Dermis blood vessel endothelial cell (primary cell): ENCODE results near the gene SAMD1. TPM values are rescaled to one million over a fixed set of nuclear protein-coding genes. Genes with fewer than 3 reads are reported as not detected.

Source experiments
- DNase-seq: peaks from one replicate; pipeline ENCODE4 v3.0.0; 2010
- total RNA-seq: library from RNA; depleted of rRNA; stranded (reverse); fragments of >200 nt; gene quantifications from 2 replicates; pipeline ENCODE4 v1.2.3, GENCODE V29; 2014

SAMD1 gene
- 22.3 and 25.2 TPM in 2 replicates for total RNA-seq

GRCh38 chr19:14090509-14091080 is at the start of gene SAMD1:
TSS of gene SAMD1 (minus strand) at chr19:14090751.
- DNase-seq: peak; percentile 86

- DNase-seq: no peak
These were observed 49.4 kb upstream of the SAMD1 start for GRCh38 chr19:14139944-14140343.

GRCh38 chr19:14138576-14139265 is 48.2 kb upstream of the SAMD1 start:
- peak; percentile 19 for DNase-seq

GRCh38 chr19:14136509-14137281 is 46.1 kb upstream of the SAMD1 start, which contains the start of gene ASF1B:
TSS of gene ASF1B (minus strand) at chr19:14136589. CDS start at chr19:14136456, 133 bp downstream.
- peak; percentile 100 for DNase-seq

GRCh38 chr19:14135985-14136508 is 45.5 kb upstream of the SAMD1 start:
- no peak for DNase-seq

GRCh38 chr19:14135355-14135754 is 44.8 kb upstream of the SAMD1 start:
- DNase-seq: no peak

- DNase-seq: no peak
These were observed 37.5 kb upstream of the SAMD1 start for GRCh38 chr19:14127929-14128509.

- DNase-seq: no peak
These were observed 36.6 kb upstream of the SAMD1 start for GRCh38 chr19:14127176-14127575.

GRCh38 chr19:14122924-14123323 is 32.4 kb upstream of the SAMD1 start:
- no peak for DNase-seq

- no peak for DNase-seq
These were observed 29.9 kb upstream of the SAMD1 start for GRCh38 chr19:14120497-14120780.

GRCh38 chr19:14119644-14120496 is 29.3 kb upstream of the SAMD1 start:
- DNase-seq: no peak

- DNase-seq: no peak
These were observed 28.6 kb upstream of the SAMD1 start for GRCh38 chr19:14119146-14119545.

- DNase-seq: peak; percentile 80
These were observed 27.9 kb upstream of the SAMD1 start for GRCh38 chr19:14118165-14119051.

GRCh38 chr19:14117668-14118164 is 27.2 kb upstream of the SAMD1 start, which contains the start of gene PRKACA:
TSS of gene PRKACA (minus strand) at chr19:14117762. CDS start at chr19:14117547, 215 bp downstream.
- DNase-seq: peak; percentile 99

GRCh38 chr19:14116918-14117578 is 26.5 kb upstream of the SAMD1 start:
- DNase-seq: no peak

- no peak for DNase-seq
These were observed 26.0 kb upstream of the SAMD1 start for GRCh38 chr19:14116525-14116917.

- no peak for DNase-seq
These were observed 25.2 kb upstream of the SAMD1 start for GRCh38 chr19:14115756-14116155.

- peak; percentile 69 for DNase-seq
These were observed 24.3 kb upstream of the SAMD1 start for GRCh38 chr19:14114854-14115253.

GRCh38 chr19:14114439-14114838 is 23.9 kb upstream of the SAMD1 start:
- no peak for DNase-seq

GRCh38 chr19:14113762-14114414 is 23.3 kb upstream of the SAMD1 start:
- no peak for DNase-seq
